GM10248 (cell line): ENCODE data around the gene YTHDF1.

ENCODE experiments used
- CTCF ChIA-PET: fragments of 300-600 bp; sonication (Branson Sonifier 250); formaldehyde crosslinking; extraction: SDS; loops from one replicate; lab custom pipeline; 2021; ENCODE audit warnings: antibody characterized with exemption; lab: Yijun Ruan, JAX
- POLR2A ChIA-PET: fragments of 350-650 bp; sonication (Branson Sonifier 250); formaldehyde crosslinking; extraction: SDS; loops from one replicate; lab custom pipeline; 2020; ENCODE audit warnings: antibody characterized with exemption; lab: Yijun Ruan, JAX
- DNase-seq: peaks from one replicate; pipeline ENCODE4 v3.0.0; 2012; ENCODE audit errors: extremely low spot score
- CTCF ChIP-seq: IDR thresholded peaks from 2 replicates; pipeline ENCODE4 v1.5.1; 2012; ENCODE audit warnings: mild to moderate bottlenecking, low read depth; ENCODE audit errors: extremely low read depth, missing control alignments, control extremely low read depth

YTHDF1 gene

GRCh38 chr20:63156221-63156671, 59.7 kb downstream of the YTHDF1 start:
- no peak for TF ChIP-seq CTCF
- ChIA-PET CTCF (no interaction called here), POLR2A (no interaction called here)
- no peak for DNase-seq

GRCh38 chr20:63155266-63156165, 60.4 kb downstream of the YTHDF1 start:
- TF ChIP-seq CTCF = no peak
- ChIA-PET POLR2A (no interaction called here), CTCF (no interaction called here)
- DNase-seq = no peak

GRCh38 chr20:63154395-63154794, 61.5 kb downstream of the YTHDF1 start:
- ChIA-PET CTCF (no interaction called here), POLR2A (no interaction called here)
- DNase-seq = no peak
- TF ChIP-seq CTCF = no peak

- no peak for TF ChIP-seq CTCF
- POLR2A ChIA-PET = no interaction called here
- CTCF ChIA-PET = interaction anchor here (0.8 kb wide), 1 partner anchor 11 kb away, joined by 3 read pairs; no protein-coding TSS in a partner anchor
Observed at GRCh38 chr20:63153254-63154221, 62.4 kb downstream of the YTHDF1 start.

GRCh38 chr20:63152322-63153253, 63.3 kb downstream of the YTHDF1 start:
- DNase-seq = no peak
- ChIA-PET POLR2A (no interaction called here), CTCF (interaction anchor here (0.8 kb wide), 1 partner anchor 10 kb away, joined by 3 read pairs; no protein-coding TSS in a partner anchor)
- no peak for TF ChIP-seq CTCF

More at GRCh38 chr20:63153254-63154221, 62.4 kb downstream of the YTHDF1 start:
- no peak for DNase-seq
